ENCODE results near the gene TAOK1. TPM values are rescaled to one million over a fixed set of nuclear protein-coding genes. Genes with fewer than 3 reads are reported as not detected.

Gene TAOK1
- total RNA-seq, 1 experiment from 2014 or later: 87.1 TPM

DNA sequence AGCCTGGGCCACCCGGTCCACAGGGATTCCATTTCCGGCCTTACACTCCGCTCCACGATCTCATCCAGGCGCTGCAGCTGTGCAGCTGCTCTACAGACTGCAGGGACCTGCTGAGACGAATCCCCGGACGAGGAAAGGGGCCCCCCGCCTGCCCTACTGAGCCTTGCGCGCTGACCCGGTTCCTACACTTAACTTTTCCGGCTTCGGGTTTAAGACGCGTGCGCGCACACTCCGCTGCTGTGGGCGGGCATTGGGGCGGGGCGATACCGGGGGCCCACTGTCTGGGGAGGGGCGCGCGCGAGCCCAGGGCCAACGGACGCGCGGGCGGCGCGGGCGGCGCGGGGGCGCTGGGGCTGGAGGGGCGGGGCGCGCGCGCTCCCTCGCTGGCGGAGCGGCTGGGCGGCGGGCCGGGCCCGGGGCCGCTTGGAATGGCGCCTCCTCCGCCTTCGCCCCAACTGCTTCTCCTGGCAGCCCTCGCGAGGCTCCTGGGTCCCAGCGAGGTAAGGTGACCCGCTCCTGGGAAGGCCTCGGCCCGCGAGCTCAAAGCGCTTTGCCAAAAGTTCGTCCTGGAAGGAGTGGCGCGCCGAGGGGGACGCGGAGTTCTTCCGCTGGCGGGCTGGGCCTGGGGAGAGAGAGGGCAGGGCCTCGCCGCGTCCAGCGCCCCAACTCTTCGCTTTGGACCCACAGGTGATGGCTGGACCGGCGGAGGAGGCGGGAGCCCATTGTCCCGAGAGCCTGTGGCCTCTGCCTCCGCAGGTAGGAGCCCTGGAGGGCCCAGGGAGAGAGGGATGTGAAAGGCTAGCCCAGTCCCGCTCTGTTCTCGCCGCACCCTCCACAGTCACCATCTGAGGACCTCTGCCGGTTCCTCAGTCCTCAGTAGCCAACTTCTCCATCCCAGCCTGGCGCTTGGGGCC lies 178.4 kb downstream of the TAOK1 start, which contains the start of gene TP53I13 (continued):
- TF ChIP-seq SMAD4 (CRISPR knock-in tag; IDR thresholded peaks at IDR 0.05) (no peak), JAZF1 (CRISPR knock-in tag; IDR thresholded peaks at IDR 0.05) (no peak), IRF2 (CRISPR knock-in tag; IDR thresholded peaks at IDR 0.05; ENCODE audit: borderline replicate concordance, low read depth) (no peak), MXD4 (CRISPR knock-in tag; IDR thresholded peaks at IDR 0.05; ENCODE audit: borderline replicate concordance) (no peak), SMAD3 (CRISPR knock-in tag; IDR thresholded peaks at IDR 0.05; ENCODE audit: borderline replicate concordance) (no peak), E2F5 (CRISPR knock-in tag; IDR thresholded peaks at IDR 0.05) (peak; percentile 33; the same call in 1 of the 2 replicates), OVOL2 (CRISPR knock-in tag; IDR thresholded peaks at IDR 0.05; ENCODE audit: borderline replicate concordance) (no peak), KAT7 (CRISPR knock-in tag; IDR thresholded peaks at IDR 0.05; ENCODE audit: borderline replicate concordance) (0 out of 2 replicates have a peak, but pooled peaks have one; percentile 54), NFYB (CRISPR knock-in tag; conservative IDR thresholded peaks at IDR 0.05; ENCODE audit: low read depth) (no peak), CDX4 (CRISPR knock-in tag; IDR thresholded peaks at IDR 0.05; ENCODE audit: borderline replicate concordance) (no peak), NR3C1 (CRISPR knock-in tag; conservative IDR thresholded peaks at IDR 0.05; ENCODE audit: low read depth) (no peak), USF2 (CRISPR knock-in tag; IDR thresholded peaks at IDR 0.05) (no peak), ATF3 (CRISPR knock-in tag; conservative IDR thresholded peaks at IDR 0.05) (no peak), STAT6 (CRISPR knock-in tag; conservative IDR thresholded peaks at IDR 0.05; ENCODE audit: low read depth) (no peak), RORB (CRISPR knock-in tag; IDR thresholded peaks at IDR 0.05) (no peak), ZNF671 (CRISPR knock-in tag; IDR thresholded peaks at IDR 0.05) (no peak), MAX (CRISPR knock-in tag; IDR thresholded peaks at IDR 0.05) (peak; percentile 41; the same call in 1 of the 2 replicates), SP1 (CRISPR knock-in tag; conservative IDR thresholded peaks at IDR 0.05) (peak; percentile 75), FOXK1 (CRISPR knock-in tag; IDR thresholded peaks at IDR 0.05) (peak; percentile 15; the same call in 1 of the 2 replicates), RELA (CRISPR knock-in tag; IDR thresholded peaks at IDR 0.05; ENCODE audit: borderline replicate concordance) (no peak), ZNF219 (CRISPR knock-in tag; IDR thresholded peaks at IDR 0.05; ENCODE audit: borderline replicate concordance) (no peak), HMGXB4 (CRISPR knock-in tag; IDR thresholded peaks at IDR 0.05) (peak; percentile 69; the same call in 1 of the 2 replicates)
- TF ChIP-seq, protein P1, sequence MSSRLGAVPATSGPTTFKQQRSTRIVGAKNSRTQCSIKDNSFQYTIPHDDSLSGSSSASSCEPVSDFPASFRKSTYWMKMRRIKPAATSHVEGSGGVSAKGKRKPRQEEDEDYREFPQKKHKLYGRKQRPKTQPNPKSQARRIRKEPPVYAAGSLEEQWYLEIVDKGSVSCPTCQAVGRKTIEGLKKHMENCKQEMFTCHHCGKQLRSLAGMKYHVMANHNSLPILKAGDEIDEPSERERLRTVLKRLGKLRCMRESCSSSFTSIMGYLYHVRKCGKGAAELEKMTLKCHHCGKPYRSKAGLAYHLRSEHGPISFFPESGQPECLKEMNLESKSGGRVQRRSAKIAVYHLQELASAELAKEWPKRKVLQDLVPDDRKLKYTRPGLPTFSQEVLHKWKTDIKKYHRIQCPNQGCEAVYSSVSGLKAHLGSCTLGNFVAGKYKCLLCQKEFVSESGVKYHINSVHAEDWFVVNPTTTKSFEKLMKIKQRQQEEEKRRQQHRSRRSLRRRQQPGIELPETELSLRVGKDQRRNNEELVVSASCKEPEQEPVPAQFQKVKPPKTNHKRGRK (CRISPR knock-in tag; IDR thresholded peaks at IDR 0.05; ENCODE audit: borderline replicate concordance): no peak
- TF ChIP-seq, protein P2, sequence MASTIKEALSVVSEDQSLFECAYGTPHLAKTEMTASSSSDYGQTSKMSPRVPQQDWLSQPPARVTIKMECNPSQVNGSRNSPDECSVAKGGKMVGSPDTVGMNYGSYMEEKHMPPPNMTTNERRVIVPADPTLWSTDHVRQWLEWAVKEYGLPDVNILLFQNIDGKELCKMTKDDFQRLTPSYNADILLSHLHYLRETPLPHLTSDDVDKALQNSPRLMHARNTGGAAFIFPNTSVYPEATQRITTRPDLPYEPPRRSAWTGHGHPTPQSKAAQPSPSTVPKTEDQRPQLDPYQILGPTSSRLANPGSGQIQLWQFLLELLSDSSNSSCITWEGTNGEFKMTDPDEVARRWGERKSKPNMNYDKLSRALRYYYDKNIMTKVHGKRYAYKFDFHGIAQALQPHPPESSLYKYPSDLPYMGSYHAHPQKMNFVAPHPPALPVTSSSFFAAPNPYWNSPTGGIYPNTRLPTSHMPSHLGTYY (CRISPR knock-in tag; IDR thresholded peaks at IDR 0.05): no peak
